HG02840 (cell line): ENCODE results near the gene CABLES1.
A peak's percentile ranks its signal among the peaks of the same experiment; 100 is the strongest.

ENCODE experiments used
- ATAC-seq: cut with Tn5 transposase; IDR thresholded peaks from one replicate; pipeline ENCODE4 v1.9.1; 2021; ENCODE audit warnings: mild to moderate bottlenecking, moderate library complexity, moderate number of reproducible peaks; ENCODE audit not compliant: unreplicated experiment, low FRiP score

CABLES1 gene

DNA sequence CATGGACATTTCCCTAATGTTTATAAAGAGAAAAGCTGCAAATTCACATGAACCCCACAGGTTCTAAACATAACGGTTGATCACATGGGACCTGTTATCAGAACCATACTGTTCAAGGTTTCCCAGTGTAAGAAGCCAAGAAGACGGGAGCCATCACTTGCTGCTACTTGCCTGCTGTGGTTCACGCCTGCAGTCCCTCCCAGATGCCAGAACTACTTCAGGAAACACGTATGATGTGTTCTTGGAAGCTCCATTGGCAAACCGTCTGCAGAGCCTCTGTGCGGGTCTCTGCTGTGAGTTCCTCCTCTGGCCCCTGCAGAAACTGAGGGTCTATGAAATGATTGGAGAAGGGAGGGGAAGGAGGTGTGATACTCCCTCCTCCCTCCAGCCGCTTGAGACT, 75.2 kb downstream of the CABLES1 start:
- no peak for ATAC-seq

DNA sequence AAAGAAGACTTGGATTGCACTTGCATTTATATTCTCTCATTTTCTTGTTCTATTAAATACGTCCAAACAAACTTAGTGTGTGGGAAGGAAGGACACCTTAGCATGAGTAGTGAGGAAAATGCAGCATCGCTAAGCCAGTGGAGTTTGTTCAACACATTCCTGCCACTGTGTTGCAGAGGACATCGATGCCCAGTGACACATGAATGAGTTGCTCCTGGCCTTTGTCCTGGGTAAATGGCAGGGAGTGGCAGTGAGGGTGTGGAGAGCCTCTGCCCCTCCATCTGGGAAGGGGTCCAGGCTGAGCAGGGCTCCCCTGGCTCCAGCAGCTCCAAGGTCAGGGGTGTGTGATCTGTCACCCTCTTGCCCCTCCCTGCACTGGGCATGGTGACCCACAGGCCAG, 75.9 kb downstream of the CABLES1 start:
- no peak for ATAC-seq

DNA sequence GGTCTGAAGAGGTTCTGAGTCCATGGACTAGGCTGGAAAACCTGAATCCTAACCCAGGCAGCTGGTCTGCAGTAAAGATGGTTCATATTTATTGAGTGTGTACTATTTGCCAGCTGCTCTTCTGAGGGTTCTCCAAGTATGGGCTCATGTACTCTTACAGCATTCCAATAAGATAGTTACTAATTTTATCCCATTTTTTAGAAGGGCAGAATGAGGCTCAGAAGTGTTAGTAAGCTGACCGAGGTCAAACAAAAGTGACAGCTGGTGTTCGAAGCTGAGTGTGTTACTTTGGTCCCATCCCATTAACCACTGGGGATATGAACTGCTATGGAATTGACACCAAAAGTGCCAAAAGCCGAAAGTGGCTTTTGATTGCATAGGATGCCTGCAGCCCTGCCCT, 76.9 kb downstream of the CABLES1 start:
- ATAC-seq, result no peak

- no peak for ATAC-seq
These were observed 77.9 kb downstream of the CABLES1 start for GRCh38 chr18:23213200-23213599.

DNA sequence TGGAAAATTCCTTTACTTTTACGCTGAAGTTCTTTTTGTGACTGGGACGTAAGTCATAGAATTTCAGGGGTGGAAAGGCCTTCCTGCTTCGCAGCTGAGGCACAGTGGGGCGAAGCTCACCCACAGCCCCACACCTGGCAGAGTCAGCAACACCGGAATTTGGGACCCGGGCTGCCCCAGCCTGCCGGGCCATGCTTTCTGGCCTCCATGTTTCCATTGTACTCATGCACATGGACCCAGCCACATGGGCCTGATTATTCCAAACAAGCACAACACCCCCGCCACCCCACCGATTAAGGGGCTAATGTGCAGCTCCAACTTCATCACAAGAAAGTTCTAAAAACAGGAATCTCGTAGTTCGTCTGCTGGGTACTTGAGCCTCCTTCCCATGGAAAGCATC, 82.5 kb downstream of the CABLES1 start:
- ATAC-seq, result no peak

- no peak for ATAC-seq
These were observed 85.1 kb downstream of the CABLES1 start for GRCh38 chr18:23220355-23220754.

GRCh38 chr18:23223641-23224040, 88.4 kb downstream of the CABLES1 start:
- ATAC-seq, result no peak

DNA sequence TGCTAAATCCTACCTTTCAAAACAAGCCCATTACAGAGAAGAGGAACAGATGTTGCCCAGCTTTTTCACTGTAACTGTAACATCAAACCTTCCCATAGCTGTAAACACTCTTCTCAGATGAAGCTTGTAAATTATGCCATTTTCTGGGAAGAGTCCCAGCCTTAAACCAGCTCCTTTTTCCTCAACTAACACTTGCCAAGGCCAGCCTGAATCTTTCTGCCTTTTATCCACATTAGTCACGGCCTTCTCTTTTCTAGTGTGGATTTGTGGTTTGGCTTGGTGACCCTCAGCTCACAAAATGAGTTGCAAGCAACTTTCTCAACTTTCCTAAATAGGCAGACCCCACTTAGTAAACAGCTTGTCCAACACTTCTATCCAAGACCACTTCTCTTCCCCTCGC, 90.2 kb downstream of the CABLES1 start:
- ATAC-seq, result no peak

GRCh38 chr18:23226391-23226790, 91.1 kb downstream of the CABLES1 start:
- no peak for ATAC-seq

- ATAC-seq, result no peak
These were observed 91.8 kb downstream of the CABLES1 start for GRCh38 chr18:23226930-23227725.

- no peak for ATAC-seq
These were observed 92.4 kb downstream of the CABLES1 start for GRCh38 chr18:23227726-23228070.

DNA sequence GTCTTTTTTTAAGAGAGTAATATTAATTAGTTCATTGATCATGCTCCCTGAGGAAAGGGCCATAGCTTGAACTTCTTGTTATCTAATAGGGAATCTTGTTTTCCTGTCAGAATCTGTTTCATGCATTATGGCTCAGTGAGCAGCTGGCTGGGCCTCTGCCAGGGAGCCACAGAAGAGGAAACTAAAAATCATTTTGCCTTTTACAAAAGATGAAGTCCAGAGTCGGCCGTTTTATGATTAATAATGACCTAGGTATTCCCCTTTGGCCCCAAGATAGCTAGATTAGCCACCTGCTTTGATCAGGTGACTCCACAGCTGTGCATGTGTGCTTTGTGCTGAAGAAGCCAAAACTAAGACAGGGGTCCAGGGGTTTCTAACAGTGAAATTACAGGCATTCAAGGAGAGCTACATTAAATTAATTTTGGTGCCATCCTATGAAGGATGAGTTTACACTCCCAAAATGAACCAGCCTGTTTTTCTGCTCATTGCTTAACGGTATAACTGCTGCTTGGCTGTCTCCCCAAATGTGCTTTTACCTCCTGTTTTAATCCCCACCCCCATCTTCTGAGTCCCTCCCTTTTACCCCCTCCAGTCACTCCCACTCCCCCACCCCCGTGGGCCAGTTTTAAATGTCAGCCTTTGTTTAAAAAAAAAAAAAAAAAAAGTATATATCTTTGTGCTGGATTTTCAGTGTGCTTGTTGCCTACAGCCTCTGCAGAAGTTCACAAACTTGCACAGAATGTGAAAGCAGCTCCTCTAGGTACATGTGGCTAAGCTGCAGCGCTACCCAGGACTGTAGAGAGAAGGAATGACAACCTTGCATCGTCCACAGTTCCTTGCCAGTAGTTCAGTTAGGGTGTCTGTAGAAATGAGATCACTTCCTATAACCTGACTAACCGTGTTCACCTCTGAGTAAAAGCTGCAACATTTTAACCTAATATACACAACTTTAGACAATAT, 93.1 kb downstream of the CABLES1 start:
- peak; percentile 40 for ATAC-seq

DNA sequence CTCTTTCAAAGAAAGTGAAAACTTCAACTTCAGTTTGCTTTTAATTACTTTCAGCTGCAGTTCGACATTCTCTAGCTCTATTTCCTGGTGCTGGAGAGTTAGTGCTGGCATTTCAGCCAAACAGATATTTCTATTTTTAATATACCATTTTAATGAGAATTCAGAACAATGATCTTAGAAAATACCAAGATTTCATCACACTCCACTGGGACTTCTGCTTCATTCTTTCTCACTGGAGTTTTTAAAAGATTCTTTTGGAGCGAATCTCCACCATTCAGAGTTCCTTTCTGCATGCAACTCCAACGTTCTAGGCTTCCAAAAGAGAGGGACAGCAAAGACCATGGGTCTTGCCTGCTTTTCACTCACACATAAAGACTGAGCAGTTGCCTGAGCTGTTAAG, 94.2 kb downstream of the CABLES1 start:
- ATAC-seq, result no peak

- no peak for ATAC-seq
These were observed 95.4 kb downstream of the CABLES1 start for GRCh38 chr18:23230686-23231085.

DNA sequence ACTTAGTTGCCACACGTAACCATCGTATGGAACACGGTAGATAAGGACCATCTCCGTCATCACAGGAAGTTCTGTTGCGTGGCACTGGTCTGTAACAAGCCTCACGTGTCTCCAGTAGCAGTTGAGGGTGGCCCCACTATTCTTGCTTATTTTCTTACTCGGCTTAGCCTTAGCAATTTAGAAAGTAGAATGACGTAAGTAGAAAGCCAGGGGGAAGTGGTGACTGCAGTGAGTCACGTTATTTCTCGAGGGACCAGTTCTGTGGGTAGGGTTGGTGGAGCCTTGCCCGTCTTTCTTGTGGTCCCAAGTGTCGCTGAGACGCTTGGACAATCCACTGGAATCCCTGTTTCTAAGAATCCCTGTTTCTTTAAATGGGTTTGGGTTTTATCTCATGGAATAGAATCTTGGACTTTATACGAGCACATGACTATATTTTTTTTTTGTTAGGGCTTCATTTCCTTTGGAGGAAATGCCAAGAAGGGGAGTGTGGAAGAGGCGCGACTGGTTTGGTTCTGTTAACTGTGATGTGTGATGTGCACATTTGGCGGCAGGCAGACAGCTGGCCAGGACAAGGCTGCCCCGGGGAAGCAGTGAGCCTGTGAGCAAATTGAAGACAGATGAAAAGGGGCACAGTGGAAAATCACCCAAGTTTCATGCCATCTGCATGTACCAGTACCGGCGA, 96.2 kb downstream of the CABLES1 start:
- peak; percentile 81 for ATAC-seq

DNA sequence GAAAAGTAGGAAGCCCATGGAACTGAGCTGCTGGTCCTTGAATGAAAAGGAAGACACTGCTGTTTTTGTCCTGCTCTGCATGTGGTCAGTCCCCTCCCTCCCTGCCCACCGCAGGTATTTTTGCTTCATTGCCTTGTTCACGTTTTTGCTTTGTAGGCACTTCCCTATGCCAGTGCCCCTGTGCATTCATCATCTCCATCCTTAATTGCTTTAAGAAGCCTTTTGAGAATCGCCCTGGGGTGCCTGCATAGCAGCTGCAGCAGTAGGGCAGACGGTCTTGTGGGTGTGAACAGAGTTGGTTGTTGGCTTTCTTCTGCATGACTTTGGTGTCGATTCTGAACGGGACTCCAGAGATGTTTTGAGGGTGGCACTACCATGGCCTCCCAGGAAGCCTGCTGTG, 97.0 kb downstream of the CABLES1 start:
- ATAC-seq, result no peak

- ATAC-seq, result no peak
These were observed 99.3 kb downstream of the CABLES1 start for GRCh38 chr18:23234619-23235018.

GRCh38 chr18:23235336-23235735, 100.1 kb downstream of the CABLES1 start:
- no peak for ATAC-seq

DNA sequence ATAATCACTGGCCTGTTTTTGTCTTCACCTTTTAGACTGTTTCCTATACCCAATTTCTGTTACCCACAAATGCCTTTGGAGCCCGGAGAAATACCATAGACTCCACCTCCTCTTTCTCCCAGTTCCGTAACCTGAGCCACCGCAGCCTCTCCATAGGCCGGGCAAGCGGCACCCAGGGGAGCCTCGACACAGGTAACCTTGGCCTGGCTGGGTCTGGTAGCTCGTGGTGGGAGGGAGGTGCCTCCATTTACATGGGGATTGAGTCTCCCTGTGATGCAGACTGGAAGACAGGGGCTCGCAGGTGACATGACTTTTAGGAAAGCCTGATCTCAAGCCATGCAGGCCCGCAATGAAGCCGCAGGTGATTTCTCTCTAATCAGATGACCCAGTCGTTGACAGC, 100.6 kb downstream of the CABLES1 start:
- ATAC-seq, result no peak

DNA sequence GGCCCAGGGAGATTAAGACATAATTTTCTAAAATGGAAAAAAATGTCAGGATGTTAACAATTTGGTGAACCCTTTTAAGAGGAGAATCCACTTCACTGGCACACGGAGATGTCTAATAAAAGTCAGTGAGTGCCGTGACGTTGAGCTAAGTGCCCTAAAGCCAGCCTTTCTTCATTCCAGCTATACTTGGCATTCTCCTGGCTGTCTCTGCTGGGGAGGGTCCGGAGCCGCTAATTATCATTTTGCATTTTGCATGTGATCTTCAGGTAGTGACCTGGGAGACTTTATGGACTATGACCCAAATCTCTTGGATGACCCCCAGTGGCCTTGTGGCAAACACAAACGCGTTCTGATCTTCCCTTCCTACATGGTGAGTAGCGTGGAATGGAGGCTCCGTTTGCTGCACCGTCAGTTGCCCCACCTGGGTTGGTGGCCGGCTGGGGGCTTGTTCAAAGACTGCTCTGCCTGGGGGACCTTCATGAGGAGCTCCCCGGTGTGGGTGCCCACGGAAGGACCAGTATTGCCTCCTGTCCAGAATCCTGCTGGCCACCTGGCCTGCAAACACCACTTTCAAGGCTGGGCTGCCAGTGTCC, 101.7 kb downstream of the CABLES1 start:
- no peak for ATAC-seq
